Activated CD4-positive, alpha-beta T cell treated with anti-CD3 and anti-CD28 coated beads, Interleukin-2, amount 10 ng/mL, durations not matched to agents 24 days and 14 days (primary cell): ENCODE measurements around the gene KRTAP12-4. TPM values are rescaled to one million over a fixed set of nuclear protein-coding genes. Genes with fewer than 3 reads are reported as not detected.
"Not testable (repeated sequence)": the region's sequence is repeated elsewhere in the genome, so short reads cannot be mapped to it uniquely, and the experiment has no call there.

Source experiments
- DNase-seq: peaks from one replicate; pipeline ENCODE4 v3.0.0; 2022
- H3K27ac Mint-ChIP-seq: one replicate; pipeline ENCODE4 v1.8.0; 2022; ENCODE audit warnings: mild to moderate bottlenecking, mixed read lengths
- H3K27me3 Mint-ChIP-seq: one replicate; pipeline ENCODE4 v1.8.0; 2022; ENCODE audit warnings: mixed read lengths
- H3K36me3 Mint-ChIP-seq: one replicate; pipeline ENCODE4 v1.8.0; 2022; ENCODE audit warnings: low read depth, mild to moderate bottlenecking, mixed read lengths
- H3K4me1 Mint-ChIP-seq: one replicate; pipeline ENCODE4 v1.8.0; 2021; ENCODE audit warnings: mixed read lengths
- H3K4me3 Mint-ChIP-seq: one replicate; pipeline ENCODE4 v1.8.0; 2022; ENCODE audit warnings: mild to moderate bottlenecking, moderate library complexity, mixed read lengths
- H3K9me3 Mint-ChIP-seq: one replicate; pipeline ENCODE4 v1.8.0; 2021; ENCODE audit warnings: mixed read lengths
- intact Hi-C: fragments of 100-400 bp; cut with micrococcal nuclease; formaldehyde crosslinking; loops from one replicate; pipeline ENCODE4 v1.15.1; 2023
- total RNA-seq: library from RNA; stranded (reverse); gene quantifications from 2 replicates; pipeline ENCODE4 v1.2.3, GENCODE V29; 2022

KRTAP12-4 gene
- total RNA-seq, 1 donor from 2014 or later = not detected

DNA sequence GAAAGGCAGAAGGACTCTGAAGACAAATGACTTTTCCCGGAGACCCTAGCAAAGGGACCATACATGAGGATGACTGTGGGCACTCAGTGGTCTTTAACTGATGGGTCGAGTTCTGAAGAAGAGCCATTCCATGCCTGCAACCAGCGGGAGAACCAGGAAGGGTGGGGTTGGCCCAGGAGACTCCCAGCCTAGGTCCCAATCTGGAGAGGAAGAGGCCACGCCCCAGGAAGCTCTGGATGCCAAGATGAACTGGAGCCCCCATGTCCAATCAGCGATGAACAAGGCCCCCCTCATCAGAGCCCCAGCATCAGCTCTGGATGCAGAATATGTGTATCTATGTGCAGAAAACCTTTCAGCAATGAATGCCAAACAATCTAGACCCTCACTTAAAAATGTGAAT is 13.7 kb downstream of the KRTAP12-4 start:
- DNase-seq = no peak
- intact Hi-C loops = no loop called here
- Mint-ChIP-seq H3K27ac (no peak overlapping the region), H3K27me3 (peaks cover 5% of the 10 kb centered on the region), H3K4me1 (no peaks in the 10 kb centered on the region), H3K36me3 (peaks cover 7% of the 10 kb centered on the region), H3K9me3 (peaks cover 31% of the 10 kb centered on the region), H3K4me3 (no peak overlapping the region)

DNA sequence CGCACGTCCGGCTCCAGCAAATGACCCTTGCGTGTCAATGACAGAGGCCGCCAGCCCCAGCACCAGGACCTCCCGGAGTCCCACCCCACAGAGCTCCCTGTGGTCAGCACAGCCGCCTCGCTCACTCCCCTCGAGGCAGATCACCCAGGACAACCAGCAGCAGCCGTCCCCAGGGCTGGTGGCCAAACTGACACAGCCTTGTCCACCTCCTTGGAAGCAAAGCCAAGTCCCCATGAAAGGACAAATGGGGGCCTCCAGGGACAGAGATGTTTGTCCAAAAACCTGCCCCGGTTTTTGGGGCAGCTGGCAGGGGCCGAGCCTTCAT is 15.2 kb downstream of the KRTAP12-4 start:
- intact Hi-C loops = no loop called here
- no peaks in the 10 kb centered on the region for H3K4me1 Mint-ChIP-seq
- H3K9me3 Mint-ChIP-seq = peaks cover 28% of the 10 kb centered on the region
- no peak overlapping the region for H3K27ac Mint-ChIP-seq
- no peak overlapping the region for H3K4me3 Mint-ChIP-seq
- H3K27me3 Mint-ChIP-seq = peaks cover 9% of the 10 kb centered on the region
- peak; percentile 48 for DNase-seq
- H3K36me3 Mint-ChIP-seq = peaks cover 2% of the 10 kb centered on the region

DNA sequence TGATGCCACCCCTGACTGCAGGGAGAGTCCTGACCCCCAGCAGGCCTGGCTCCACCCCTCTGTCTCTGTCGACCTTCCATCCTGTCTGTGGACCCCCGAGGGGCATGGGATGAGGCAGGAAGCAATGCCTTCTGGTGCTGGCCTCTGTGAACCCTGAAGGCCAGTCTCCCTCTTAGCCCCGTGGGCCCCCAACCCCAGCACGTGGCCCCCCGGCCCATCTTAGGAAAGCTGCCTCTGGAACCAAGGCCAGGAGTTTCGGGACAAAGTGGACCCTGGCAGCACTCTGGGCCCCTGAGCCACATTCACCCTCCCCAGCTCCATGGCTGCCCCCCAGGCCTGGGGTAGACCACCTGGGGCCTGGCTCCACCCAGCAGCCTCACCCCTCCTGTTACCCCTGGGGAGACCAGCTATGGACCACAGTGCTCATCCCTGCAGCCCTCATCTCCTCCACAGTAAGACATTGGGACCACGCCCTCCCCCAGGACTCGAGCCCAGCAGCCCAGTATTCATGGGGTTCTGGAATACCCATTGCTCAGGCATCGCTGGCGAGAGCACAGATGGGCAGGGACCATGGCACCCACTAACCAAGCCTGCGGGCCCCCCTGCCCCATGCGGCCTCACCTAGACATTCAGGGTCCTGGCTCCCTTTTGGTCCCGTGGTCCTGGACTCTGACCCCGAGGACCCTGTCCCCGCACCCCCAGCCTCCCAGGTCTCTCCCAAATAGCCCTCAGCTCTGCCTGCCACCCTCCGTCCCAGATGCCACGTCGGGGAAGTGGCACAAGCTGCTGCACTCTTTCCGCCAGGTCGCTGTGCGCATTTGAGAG is 15.7 kb downstream of the KRTAP12-4 start:
- intact Hi-C loops, H3K27ac Mint-ChIP-seq, H3K4me3 Mint-ChIP-seq, DNase-seq, H3K4me1 Mint-ChIP-seq, H3K36me3 Mint-ChIP-seq: not testable (repeated sequence)
- H3K27me3 Mint-ChIP-seq = peaks cover 10% of the 10 kb centered on the region
- H3K9me3 Mint-ChIP-seq = peaks cover 34% of the 10 kb centered on the region

DNA sequence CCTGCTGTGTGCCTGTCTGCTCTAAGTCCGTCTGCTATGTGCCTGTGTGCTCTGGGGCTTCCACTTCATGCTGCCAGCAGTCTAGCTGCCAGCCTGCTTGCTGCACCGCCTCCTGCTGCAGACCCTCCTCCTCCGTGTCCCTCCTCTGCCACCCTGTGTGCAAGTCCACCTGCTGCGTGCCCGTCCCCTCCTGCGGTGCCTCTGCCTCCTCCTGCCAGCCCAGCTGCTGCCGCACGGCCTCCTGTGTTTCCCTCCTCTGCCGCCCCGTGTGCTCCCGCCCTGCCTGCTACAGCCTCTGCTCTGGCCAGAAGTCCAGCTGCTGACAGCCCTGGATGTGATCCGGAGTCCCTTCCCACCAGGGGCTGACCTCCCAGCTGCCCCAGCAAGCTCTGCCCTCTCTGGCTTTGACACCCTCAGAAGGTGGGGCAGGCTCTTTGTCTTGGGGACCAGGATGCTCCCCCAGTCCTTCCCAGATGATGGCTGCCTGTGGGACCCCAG is 16.6 kb downstream of the KRTAP12-4 start:
- H3K4me1 Mint-ChIP-seq, H3K27ac Mint-ChIP-seq, H3K4me3 Mint-ChIP-seq, H3K36me3 Mint-ChIP-seq, DNase-seq, intact Hi-C loops: not testable (repeated sequence)
- Mint-ChIP-seq H3K9me3 (peaks cover 32% of the 10 kb centered on the region), H3K27me3 (peaks cover 13% of the 10 kb centered on the region)

DNA sequence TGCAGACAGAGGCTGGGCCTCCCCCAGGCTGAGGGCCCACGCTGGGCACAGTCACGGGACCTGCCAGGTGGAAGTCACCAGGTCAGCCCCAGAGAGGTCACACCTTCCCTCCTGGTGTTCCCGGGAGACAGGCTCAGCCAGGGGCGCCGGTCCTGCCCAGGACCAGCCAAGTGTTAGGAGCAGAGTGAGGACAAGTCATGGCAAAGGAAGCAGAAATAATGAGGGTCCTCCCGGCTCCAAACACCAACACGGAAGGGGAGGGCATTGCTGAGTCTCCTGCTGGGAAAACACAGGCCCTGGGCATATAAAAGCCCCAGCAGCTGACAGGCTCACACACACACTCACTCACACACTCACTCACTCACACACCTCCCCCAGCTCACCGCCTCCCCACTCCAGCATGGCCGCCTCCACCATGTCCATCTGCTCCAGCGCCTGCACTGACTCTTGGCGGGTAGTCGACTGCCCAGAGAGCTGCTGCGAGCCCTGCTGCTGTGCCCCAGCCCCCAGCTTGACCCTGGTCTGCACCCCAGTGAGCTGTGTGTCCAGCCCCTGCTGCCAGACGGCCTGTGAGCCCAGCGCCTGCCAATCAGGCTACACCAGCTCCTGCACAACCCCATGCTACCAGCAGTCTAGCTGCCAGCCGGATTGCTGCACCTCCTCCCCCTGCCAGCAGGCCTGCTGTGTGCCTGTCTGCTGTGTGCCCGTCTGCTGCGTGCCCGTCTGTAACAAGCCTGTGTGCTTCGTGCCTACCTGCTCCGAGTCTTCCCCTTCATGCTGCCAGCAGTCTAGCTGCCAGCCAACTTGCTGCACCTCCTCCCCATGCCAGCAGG is 17.2 kb downstream of the KRTAP12-4 start, which contains the start of gene KRTAP10-10:
TSS of gene KRTAP10-10 (plus strand) at position 339 of the 833 bp plus-strand sequence. CDS start at position 401, 62 bp downstream.
- Mint-ChIP-seq H3K27me3 (peaks cover 13% of the 10 kb centered on the region), H3K4me3 (no peak within 1 kb of the TSS), H3K36me3 (peaks cover 3% of the 10 kb centered on the region), H3K27ac (no peak within 1 kb of the TSS), H3K9me3 (peaks cover 30% of the 10 kb centered on the region), H3K4me1 (no peaks in the 10 kb centered on the region)
- intact Hi-C loops = no loop called here
- no peak for DNase-seq

DNA sequence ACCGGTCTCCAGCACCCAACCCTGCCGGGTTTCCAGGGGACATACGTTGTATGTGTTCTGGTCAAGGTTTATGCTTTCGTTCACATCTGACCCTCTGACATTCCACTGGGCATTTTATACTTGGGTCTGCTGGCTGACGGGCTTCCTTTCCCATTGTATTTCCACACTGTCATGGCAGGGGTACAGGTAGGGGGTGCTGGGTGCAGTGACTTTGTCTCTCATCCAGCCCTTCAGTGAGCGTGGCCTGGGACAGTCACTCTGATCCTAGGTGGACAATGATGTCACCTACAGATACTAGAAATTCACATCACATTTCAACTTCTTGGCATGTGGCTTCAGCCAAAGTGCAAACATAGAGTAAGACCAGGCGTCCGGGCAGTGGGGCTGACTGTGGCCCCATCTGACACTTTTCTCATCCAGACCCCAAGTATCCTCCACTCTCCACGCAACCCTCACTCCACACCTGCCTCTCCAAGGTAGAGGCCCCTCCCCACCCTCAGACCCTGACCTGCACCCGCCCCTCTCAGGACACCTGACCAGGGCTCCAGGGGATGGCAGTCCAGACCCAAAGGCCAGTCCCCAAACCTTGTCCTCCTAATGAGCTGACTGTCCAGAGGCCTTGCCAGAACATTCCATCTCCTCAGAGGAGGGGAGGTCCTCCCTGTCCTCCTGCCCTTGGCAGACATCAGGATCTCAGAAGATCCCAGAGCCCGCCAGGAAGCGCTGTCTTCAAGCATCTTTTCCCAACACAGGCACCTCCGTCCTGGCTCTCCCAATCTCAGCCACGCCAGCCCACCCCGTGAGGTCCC is 18.0 kb downstream of the KRTAP12-4 start:
- DNase-seq = no peak
- Mint-ChIP-seq H3K27ac (no peak overlapping the region), H3K9me3 (peaks cover 37% of the 10 kb centered on the region), H3K4me1 (peaks cover 2% of the 10 kb centered on the region), H3K36me3 (peaks cover 6% of the 10 kb centered on the region), H3K27me3 (peaks cover 14% of the 10 kb centered on the region), H3K4me3 (no peak overlapping the region)
- intact Hi-C loops = no loop called here

DNA sequence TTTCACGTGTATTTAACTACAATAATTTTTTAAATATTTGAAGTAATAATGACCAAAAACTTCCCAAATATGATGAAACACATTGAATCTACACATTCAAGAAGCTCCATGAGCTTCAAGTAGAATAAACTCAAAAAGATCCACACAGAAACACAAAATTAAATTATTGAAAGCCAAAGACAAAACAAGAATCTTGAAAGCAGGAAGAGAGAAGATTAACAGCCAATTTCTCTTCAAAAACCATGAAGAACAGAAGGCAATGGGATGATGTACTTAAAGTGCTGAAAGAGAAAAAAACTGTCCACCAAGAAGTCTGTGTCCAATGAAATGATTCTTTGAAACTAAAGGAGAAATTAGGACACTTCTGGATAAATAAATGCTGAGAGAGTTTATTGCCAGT is 22.4 kb downstream of the KRTAP12-4 start:
- DNase-seq = no peak
- intact Hi-C loops = no loop called here
- H3K9me3 Mint-ChIP-seq = peaks cover 42% of the 10 kb centered on the region

DNA sequence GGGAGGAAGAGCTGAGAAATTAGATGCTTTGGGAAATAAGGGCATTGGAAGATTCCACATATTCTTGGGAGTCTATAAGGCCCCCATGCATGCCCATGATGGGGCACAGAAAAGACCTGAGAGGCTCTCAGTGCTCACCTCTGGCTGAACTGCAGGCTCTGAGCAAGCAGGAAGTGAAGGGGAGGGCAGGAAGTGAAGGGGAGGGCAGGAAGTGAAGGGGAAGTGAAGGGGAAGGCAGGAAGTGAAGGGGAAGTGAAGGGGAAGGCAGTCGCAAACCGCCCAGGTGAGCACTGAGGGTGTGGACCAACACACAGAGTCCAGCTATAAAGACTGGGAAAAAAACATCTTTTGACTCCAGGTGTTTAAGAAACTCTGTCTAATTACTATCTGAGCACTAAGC is 24.0 kb downstream of the KRTAP12-4 start:
- H3K36me3 Mint-ChIP-seq = peaks cover 16% of the 10 kb centered on the region
- H3K27ac Mint-ChIP-seq = no peak overlapping the region
- peaks cover 42% of the 10 kb centered on the region for H3K9me3 Mint-ChIP-seq
- DNase-seq = no peak
- no peak overlapping the region for H3K4me3 Mint-ChIP-seq
- peaks cover 11% of the 10 kb centered on the region for H3K27me3 Mint-ChIP-seq
- peaks cover 6% of the 10 kb centered on the region for H3K4me1 Mint-ChIP-seq
- intact Hi-C loops = no loop called here

More for the DNA sequence above, 22.4 kb downstream of the KRTAP12-4 start:
- H3K36me3 Mint-ChIP-seq = peaks cover 16% of the 10 kb centered on the region
- no peak overlapping the region for H3K4me3 Mint-ChIP-seq
- H3K27me3 Mint-ChIP-seq = peaks cover 11% of the 10 kb centered on the region
- H3K27ac Mint-ChIP-seq = no peak overlapping the region
- H3K4me1 Mint-ChIP-seq = peaks cover 6% of the 10 kb centered on the region

DNA sequence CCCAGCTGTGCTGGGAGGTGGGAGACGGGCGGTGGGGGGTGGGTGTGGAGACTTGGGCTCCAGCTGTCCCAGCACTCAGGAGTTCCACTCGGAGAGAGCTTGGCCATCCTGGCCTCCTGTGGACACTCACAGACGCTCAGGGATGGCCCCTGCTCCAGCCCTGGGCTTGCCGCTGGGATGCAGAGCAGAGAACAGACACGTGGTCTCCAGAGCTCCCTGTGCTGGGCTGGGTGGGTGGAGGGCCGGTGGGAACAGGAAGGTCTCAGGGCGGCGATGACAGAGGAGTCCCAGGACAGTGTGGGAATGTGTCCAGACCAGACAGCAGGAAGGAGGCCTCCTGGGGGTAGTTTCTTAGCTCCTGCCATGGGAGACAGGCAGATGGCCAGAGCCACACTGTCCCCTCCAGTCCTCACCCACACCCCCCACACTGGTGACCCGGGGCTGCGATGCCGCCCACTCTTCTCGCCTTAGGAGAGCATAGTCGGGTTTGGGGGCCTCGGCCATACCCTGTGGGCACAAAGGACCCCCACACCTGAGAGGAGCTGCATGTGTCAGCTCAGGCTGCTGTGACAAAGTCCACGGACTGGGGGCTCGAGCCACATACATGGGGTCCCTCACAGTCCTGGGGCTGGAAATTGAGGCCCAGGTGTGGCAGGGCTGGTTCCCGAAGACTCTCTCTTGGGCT is 25.6 kb downstream of the KRTAP12-4 start:
- Mint-ChIP-seq H3K27ac (no peak overlapping the region), H3K9me3 (peaks cover 45% of the 10 kb centered on the region), H3K36me3 (peaks cover 20% of the 10 kb centered on the region), H3K27me3 (peaks cover 6% of the 10 kb centered on the region), H3K4me1 (peaks cover 6% of the 10 kb centered on the region), H3K4me3 (no peak overlapping the region)
- DNase-seq = no peak
- intact Hi-C loops = no loop called here

DNA sequence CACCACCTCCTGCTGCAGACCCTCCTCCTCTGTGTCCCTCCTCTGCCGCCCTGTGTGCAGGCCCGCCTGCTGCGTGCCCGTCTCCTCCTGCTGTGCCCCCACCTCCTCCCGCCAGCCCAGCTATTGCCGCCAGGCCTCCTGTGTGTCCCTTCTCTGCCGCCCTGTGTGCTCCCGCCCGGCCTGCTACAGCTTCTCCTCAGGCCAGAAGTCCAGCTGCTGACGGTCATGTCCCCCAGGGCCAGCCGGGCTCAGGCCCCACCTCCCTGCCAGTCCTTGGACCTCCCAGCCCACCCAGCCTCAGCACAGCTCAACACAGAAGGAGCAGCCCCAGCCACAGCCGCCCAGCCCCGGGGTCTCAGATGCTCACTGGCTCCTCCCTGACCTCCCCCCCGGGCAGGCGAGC is 26.6 kb downstream of the KRTAP12-4 start:
- H3K36me3 Mint-ChIP-seq = peaks cover 20% of the 10 kb centered on the region
- DNase-seq, intact Hi-C loops, H3K27me3 Mint-ChIP-seq, H3K27ac Mint-ChIP-seq, H3K4me1 Mint-ChIP-seq, H3K4me3 Mint-ChIP-seq: not testable (repeated sequence)
- H3K9me3 Mint-ChIP-seq = peaks cover 45% of the 10 kb centered on the region

DNA sequence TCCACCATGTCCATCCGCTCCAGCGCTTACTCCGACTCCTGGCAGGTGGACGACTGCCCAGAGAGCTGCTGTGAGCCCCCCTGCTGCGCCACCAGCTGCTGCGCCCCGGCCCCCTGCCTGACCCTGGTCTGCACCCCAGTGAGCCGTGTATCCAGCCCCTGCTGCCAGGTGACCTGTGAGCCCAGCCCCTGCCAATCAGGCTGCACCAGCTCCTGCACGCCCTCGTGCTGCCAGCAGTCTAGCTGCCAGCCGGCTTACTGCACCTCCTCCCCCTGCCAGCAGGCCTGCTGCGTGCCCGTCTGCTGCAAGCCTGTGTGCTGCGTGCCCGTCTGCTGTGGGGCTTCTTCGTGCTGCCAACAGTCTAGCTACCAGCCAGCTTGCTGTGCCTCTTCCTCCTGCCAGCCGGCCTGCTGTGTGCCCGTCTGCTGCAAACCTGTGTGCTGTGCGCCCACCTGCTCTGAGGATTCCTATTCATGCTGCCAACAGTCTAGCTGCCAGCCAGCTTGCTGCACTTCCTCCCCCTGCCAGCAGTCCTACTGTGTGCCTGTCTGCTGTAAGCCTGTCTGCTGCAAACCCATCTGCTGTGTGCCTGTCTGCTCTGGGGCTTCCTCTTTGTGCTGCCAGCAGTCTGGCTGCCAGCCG is 27.2 kb downstream of the KRTAP12-4 start:
- DNase-seq, H3K27ac Mint-ChIP-seq, H3K4me1 Mint-ChIP-seq, intact Hi-C loops, H3K4me3 Mint-ChIP-seq, H3K27me3 Mint-ChIP-seq: not testable (repeated sequence)
- Mint-ChIP-seq H3K9me3 (peaks cover 49% of the 10 kb centered on the region), H3K36me3 (peaks cover 20% of the 10 kb centered on the region)

DNA sequence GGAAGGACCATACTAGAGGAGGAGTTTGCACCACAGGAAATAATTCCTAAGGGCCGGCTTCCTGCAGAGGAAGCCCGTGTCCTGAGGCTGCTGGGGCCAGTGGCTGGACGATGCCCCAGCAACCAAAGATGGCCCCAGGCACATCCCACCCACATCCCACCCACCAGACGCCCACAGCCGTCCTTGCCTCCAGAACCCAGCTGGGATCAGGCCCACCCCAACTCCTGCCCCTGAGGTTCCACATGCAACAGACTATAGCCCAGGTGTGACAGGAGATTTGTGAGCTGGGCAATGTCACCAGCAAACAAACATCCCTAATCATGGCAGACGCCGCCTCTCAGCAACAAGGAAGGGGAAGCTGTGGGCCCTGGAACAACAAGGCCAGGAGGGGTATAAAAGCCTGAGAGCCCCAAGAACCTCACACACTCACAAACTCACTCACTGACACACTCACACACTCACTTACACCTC is 27.8 kb downstream of the KRTAP12-4 start, which contains the start of gene KRTAP10-9:
TSS of gene KRTAP10-9 (plus strand) at position 421 of the 471 bp plus-strand sequence. CDS start 79 bp downstream, outside the sequence.
- no peak within 1 kb of the TSS for H3K27ac Mint-ChIP-seq
- peaks cover 43% of the 10 kb centered on the region for H3K9me3 Mint-ChIP-seq
- peaks cover 19% of the 10 kb centered on the region for H3K36me3 Mint-ChIP-seq
- intact Hi-C loops = no loop called here
- H3K4me1 Mint-ChIP-seq = peaks cover 5% of the 10 kb centered on the region
- H3K27me3 Mint-ChIP-seq = peaks cover 4% of the 10 kb centered on the region
- no peak for DNase-seq
- H3K4me3 Mint-ChIP-seq = no peak within 1 kb of the TSS
